NCI-H128 (cell line): ENCODE results near the gene GDF2.

Experiments
- DNase-seq: peaks from one replicate; lab custom pipeline; 2025; ENCODE audit not compliant: unreplicated experiment; lab: John Stamatoyannopoulos, UW

The GDF2 gene

GRCh38 chr10:47322300-47323061 is at the start of gene GDF2:
TSS of gene GDF2 (plus strand) at chr10:47322454. CDS start at chr10:47322669, 215 bp downstream.
- no peak for DNase-seq

GRCh38 chr10:47276071-47276470 is 46.2 kb upstream of the GDF2 start:
- DNase-seq, result no peak

GRCh38 chr10:47276576-47277351 is 45.5 kb upstream of the GDF2 start:
- no peak for DNase-seq

- DNase-seq, result no peak
These were observed 44.7 kb upstream of the GDF2 start for GRCh38 chr10:47277352-47278151.

GRCh38 chr10:47278152-47278473 is 44.1 kb upstream of the GDF2 start:
- DNase-seq, result no peak

GRCh38 chr10:47278720-47279119 is 43.5 kb upstream of the GDF2 start:
- DNase-seq, result no peak

GRCh38 chr10:47279276-47279675 is 43.0 kb upstream of the GDF2 start:
- no peak for DNase-seq

GRCh38 chr10:47282005-47282656 is 40.1 kb upstream of the GDF2 start:
- no peak for DNase-seq

- DNase-seq, result no peak
These were observed 39.6 kb upstream of the GDF2 start for GRCh38 chr10:47282657-47283018.

- no peak for DNase-seq
These were observed 39.1 kb upstream of the GDF2 start for GRCh38 chr10:47283101-47283630.

GRCh38 chr10:47283848-47284247 is 38.4 kb upstream of the GDF2 start:
- no peak for DNase-seq

GRCh38 chr10:47285381-47286115 is 36.7 kb upstream of the GDF2 start:
- DNase-seq, result no peak

- DNase-seq, result no peak
These were observed 36.1 kb upstream of the GDF2 start for GRCh38 chr10:47286116-47286505.

GRCh38 chr10:47286591-47287315 is 35.5 kb upstream of the GDF2 start:
- no peak for DNase-seq

- no peak for DNase-seq
These were observed 34.9 kb upstream of the GDF2 start for GRCh38 chr10:47287365-47287802.

GRCh38 chr10:47287805-47288204 is 34.4 kb upstream of the GDF2 start:
- no peak for DNase-seq

GRCh38 chr10:47288236-47288635 is 34.0 kb upstream of the GDF2 start:
- no peak for DNase-seq

GRCh38 chr10:47288916-47289495 is 33.2 kb upstream of the GDF2 start:
- no peak for DNase-seq

GRCh38 chr10:47289921-47290320 is 32.3 kb upstream of the GDF2 start:
- no peak for DNase-seq
